Stimulated activated CD4-positive, alpha-beta T cell treated with anti-CD3 and anti-CD28 coated beads, TNF-alpha, amount 100 ng/mL, for 4 hours (primary cell): Measurements from ENCODE around the gene PIM3.
"Not testable (repeated sequence)": the region's sequence is repeated elsewhere in the genome, so short reads cannot be mapped to it uniquely, and the experiment has no call there.

ENCODE experiments used
- DNase-seq, 3 experiments: peaks; one replicate each; pipeline ENCODE4 v3.0.0-alpha.2; 2020; ENCODE audit warnings: low read depth in 3 of 3

The PIM3 gene

DNA sequence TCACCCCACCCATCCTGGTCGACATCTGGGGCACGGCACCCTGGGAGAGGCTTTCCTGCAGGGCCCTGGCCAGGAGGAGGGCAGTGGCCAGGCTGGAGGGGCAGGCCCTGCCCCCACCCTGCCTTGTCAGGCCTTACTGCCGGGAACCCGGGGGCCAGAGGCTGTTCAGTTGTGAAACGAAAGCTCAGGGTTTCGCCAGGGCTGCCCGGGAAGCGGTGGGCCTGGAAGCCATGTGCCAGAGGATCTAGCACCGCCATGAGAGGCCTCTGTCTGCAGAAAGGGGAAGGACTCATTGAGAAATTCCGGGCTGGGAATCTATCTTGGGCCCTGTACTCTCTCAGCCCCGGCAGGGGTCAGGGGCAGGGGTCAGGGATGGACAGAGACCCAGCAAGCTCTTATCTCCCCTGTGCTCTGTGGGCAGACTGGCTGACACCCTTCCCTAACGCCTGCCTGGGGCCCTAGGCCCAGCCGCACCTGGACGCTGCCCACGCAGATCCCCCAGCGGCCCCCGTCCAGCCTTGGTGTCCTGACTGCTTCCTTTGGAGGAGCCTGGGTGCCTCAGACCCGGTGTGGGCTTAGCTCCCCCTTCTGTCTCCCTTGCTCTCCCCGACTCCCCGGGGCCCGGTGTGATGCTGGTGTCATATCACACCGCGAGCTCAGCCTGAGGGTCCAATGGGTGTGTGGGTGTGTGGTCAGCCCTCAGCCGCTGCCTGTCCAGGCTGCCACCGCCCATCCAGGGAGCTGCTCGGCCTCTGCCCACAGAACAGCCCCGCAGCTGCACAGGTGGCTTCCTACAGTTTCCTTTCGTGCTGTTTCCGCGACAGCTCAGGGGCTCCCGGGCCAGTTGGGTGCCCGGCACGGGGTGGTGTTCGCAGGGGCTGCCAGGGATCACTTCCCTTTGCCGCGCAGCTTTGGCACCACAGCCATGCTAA lies 6.5 kb downstream of the PIM3 start:
- no peak for DNase-seq

- DNase-seq, result no peak
These were observed 7.2 kb downstream of the PIM3 start for GRCh38 chr22:49967706-49968208.

DNA sequence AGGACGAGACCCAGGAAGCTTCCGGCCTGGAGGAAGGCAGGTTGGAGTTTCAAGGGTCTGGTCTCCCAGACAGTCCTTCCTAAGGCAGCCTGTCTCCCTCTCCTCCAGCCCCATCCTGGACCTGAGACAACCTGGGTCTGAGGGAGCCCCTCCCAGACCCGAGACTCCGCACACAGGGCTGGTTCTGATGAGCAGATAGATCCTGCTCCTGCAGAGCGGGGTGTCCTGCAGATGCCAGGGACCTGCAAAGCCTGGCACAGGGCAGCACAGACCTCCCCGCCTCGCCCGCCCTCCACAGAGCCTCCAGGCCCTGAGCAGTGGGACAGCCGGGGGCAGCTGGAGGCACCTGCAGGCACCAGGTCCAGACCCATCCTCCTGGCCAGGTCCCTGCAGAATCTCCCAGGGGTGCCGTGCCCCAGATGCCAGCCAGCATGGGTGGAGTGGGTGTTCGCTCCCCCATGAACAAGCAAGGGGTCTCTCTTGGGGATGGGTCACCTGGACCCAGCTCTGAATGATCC lies 7.8 kb downstream of the PIM3 start:
- no peak for DNase-seq

- no peak for DNase-seq
These were observed 8.5 kb downstream of the PIM3 start for GRCh38 chr22:49968831-49969661.

DNA sequence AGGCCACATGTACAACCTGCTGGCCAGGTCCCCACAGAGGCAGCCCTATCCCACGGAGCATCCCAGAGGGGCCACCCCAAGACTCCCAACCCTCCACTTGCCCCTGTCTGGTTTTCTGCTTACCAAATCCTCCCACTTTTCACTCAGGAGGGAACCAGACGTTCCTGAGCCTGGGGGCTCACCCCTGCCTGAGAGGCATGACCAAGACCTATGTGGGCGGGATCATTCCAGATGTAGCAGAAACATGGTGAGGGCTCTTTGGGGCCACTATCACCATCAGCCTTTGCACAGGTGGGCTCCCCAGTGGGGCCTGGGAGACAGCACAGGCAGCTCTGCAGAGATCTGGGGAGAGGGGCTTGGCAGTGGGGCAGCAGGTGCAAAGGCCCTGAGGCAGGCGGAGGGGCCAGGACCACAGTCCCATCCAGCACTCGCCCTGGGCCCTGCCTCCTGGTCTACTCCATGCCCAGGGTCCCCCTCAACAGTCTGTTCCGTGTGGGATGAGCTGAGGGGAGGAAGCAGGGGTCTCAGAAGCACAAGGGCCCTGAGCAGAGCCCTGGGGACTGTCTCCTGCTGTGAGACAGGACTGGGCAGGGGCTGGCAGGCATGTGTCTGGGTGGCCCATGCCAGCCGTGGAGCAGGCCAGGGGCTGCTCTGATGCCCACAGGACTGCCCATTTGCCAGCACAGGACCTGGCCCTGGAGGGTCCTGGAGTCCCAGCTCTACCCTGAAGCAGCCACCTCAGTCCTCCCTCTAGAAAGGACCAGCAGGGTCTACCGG lies 9.4 kb downstream of the PIM3 start:
- DNase-seq, result no peak

GRCh38 chr22:49970528-49971231 lies 10.1 kb downstream of the PIM3 start:
- peak; percentile 89 to 96 (median 96) for DNase-seq

- DNase-seq, result peak; percentile 63 to 77 (median 72)
These were observed 10.9 kb downstream of the PIM3 start for GRCh38 chr22:49971232-49972162.

- DNase-seq, result no peak
These were observed 11.8 kb downstream of the PIM3 start for GRCh38 chr22:49972163-49973017.

DNA sequence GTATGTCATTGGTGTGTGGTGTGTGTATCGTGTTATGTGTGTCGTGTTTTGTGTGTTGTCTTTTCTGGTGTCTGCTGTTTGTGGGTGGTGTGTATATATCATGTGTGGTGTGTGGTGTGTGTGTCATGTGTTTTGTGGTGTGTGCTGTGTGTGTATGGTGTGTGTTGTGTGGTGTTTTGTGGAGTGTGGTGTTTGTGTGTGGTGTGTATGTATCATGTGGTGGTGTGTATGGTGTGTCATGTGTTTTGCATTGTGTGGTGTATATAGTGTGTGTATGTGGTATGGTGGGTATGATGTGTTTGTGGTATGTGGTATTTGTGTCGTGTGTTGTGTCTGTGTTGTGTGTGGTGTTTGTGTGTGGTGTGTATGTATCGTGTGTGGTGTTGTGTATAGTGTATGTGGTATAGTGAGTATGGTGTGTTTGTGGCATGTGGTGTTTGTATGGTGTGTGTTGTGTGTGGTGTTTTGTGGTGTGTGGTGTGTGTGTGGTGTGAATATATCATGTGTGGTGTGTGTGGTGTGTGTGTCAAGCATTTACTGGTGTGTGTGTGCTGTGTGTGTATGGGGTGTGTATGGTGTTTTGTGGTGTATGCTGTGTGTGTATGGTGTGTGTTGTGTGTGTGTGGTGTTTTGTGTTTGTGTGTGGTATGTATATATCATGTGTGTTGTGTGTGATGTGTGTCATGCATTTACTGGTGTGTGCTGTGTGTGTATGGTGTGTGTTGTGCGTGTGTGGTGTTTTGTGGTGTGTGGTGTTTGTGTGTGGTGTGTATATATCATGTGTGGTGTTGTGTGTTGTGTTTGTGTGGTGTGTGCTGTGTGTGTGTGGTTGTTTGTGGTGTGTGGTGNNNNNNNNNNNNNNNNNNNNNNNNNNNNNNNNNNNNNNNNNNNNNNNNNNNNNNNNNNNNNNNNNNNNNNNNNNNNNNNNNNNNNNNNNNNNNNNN lies 12.7 kb downstream of the PIM3 start:
- DNase-seq, result no peak

DNA sequence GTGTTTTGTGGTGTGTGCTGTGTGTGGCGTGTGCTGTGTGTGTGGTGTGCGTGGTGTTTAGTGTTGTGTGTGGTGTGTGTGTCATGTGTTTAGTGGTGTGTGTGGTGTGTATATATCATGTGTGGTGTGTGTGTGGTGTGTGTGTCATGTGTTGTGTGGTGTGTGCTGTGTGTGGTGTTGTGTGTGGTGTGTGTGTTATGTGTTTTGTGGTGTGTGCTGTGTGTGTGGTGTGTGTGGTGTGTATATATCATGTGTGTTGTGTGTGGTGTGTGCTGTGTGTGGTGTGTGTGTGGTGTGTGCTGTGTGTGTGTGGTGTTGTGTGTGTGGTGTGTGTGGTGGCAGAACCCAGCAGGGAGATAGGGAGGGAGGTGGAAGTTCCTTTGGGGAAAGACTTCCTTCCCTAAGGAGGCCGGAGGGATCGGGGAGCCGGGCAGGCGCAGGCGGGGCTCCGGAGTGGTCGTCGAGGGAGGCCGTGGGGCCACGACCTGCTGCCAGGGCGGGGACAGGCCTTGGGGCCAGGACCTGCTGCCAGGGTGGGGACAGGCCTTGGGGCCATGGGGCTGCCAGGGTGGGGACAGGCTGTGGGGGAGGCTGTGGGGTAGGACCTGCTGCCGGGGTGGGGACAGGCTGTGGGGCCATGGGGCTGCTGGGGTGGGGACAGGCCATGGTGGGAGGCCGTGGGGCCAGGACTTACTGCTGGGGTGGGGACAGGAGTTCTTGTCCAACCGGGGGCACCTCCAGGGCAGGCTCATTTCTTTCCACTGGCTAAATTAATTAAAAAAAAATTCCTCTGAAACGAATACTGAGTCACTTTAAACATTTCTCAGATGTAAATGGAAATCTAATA lies 15.2 kb downstream of the PIM3 start:
- DNase-seq, result peak in 1 of 3 experiments; percentile 52

- peak in 1 of 3 experiments; percentile 55 for DNase-seq
These were observed 16.0 kb downstream of the PIM3 start for GRCh38 chr22:49976439-49977175.

DNA sequence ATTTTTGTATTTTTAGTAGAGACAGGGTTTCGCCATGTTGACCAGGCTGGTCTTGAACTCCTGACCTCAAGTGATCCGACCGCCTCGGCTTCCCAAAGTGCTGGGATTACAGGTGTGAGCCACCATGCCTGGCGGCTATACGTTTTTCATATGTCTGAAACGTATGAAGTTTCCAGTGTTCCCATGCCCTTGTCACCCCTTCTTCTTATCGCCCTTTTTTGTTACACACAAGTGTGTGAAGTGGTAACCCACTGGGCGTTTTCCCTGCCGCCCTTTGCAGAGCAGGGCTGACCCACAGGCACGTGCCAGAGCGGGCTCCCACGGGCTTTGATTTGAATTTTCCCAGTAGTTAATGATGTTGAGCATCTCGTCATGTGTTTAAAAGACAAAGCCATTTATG lies 17.0 kb downstream of the PIM3 start:
- no peak for DNase-seq

DNA sequence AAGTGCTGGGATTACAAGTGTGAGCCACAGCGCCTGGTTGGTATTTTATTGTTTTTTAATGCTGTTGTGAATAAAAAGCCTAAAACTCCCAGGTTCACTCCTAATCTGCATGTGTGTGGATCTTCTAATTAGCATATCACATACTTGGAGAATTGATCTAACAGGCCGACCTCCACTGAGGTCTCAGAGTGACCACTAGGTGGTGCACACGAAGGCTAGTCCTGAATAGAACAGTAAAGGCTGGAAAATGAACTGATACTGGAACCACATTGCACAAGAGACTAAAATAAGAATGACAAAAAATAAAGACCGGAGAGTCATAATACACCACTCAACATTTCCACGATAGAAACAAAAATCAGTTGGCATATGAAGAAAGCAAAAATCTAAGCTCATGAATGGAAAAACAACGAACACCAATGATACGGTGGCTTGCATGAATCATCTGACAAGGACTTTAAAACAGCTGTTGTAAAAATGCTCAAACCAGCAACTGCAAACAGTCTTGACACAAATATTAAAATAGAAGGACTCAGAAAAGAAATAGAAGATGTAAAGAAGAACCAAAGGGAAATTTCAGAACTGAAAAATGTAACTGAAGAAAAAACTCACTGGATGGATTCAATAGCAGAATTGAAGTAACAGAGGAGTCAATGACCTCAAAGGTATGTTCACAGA lies 19.2 kb downstream of the PIM3 start:
- DNase-seq, result no peak

DNA sequence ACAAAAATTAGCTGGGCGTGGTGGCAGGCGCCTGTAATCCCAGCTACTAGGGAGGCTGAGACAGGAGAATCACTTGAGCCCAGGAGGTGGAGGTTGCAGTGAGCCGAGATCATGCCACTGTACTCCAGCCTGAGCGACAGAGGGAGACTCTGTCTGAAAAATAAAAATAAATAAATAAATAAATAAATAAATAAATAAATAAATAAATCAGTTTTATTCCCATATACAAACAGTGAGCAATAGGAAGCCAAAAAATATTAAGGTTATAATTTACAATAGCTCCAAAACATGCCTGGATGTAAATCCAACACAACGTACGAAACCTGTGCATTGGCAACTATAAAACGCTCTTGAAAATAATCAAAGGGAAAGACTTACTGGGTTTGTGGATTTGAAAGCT lies 21.2 kb downstream of the PIM3 start:
- DNase-seq, result not testable (repeated sequence)
